GM12878 (cell line): ENCODE data around the gene MAN2B1. TPM values are rescaled to one million over a fixed set of nuclear protein-coding genes. Genes with fewer than 3 reads are reported as not detected.

Experiments
- CTCF ChIP-seq, 3 experiments: IDR thresholded peaks in 2 of 3; conservative IDR thresholded peaks in 1 of 3; 2 replicates each; pipeline ENCODE4 v1.5.1; 2011; ENCODE audit warnings: low read depth in 3 of 3, low read length in 3 of 3, mild to moderate bottlenecking in 3 of 3, control low read depth in 2 of 3, moderate library complexity in 2 of 3, inconsistent platforms in 1 of 3, mixed read lengths in 1 of 3; ENCODE audit not compliant: control insufficient read depth in 2 of 3, insufficient read depth in 1 of 3; ENCODE audit errors: extremely low read depth in 1 of 3
- EGR1 ChIP-seq, 2 experiments: IDR thresholded peaks; 1 replicate in 1 of 2; 2 replicates in 1 of 2; pipeline ENCODE4 v1.6.1; 2011 to 2012; ENCODE audit warnings: low read depth in 2 of 2, low read length in 2 of 2, borderline replicate concordance in 1 of 2, mild to moderate bottlenecking in 1 of 2, moderate library complexity in 1 of 2
- NR2F1 ChIP-seq: fragments of 450-650 bp; conservative IDR thresholded peaks from 2 replicates; pipeline ENCODE4 v1.6.1; 2017; ENCODE audit warnings: mild to moderate bottlenecking
- TCF3 ChIP-seq: IDR thresholded peaks from 2 replicates; pipeline ENCODE4 v1.6.1; 2012; ENCODE audit warnings: low read depth, mild to moderate bottlenecking, low read length, borderline replicate concordance; ENCODE audit not compliant: insufficient read depth
- ZBTB4 ChIP-seq: fragments of 450-650 bp; formaldehyde crosslinking; IDR thresholded peaks from 2 replicates; pipeline ENCODE4 v1.4.0; 2022; ENCODE audit warnings: mild to moderate bottlenecking, moderate library complexity
- polyA plus RNA-seq, 11 experiments: library from polyadenylated mRNA; depleted of rRNA in 4 of 11; unstranded in 6 of 11; stranded (reverse) in 5 of 11; fragments of >200 nt; fragmentation: Nextera tagmentation in 4 of 11; fragmentation: Illumina TruSeq in 1 of 11; extraction: Ambion mirVana in 4 of 11; extraction: Trizol in 1 of 11; gene quantifications; 1 replicate in 1 of 11; 2 replicates in 10 of 11; pipeline versions ENCODE4 v1.2.1 to v1.2.3, GENCODE V29; 2011 to 2016; ENCODE audit warnings: inconsistent platforms in 2 of 11, missing spikeins in 2 of 11, low read depth in 1 of 11
- total RNA-seq, 4 experiments: library from RNA; depleted of rRNA in 3 of 4; stranded (reverse); fragments of >200 nt in 3 of 4; fragmentation: Illumina TruSeq in 1 of 4; extraction: Trizol in 1 of 4; gene quantifications; 2 replicates each; pipeline versions ENCODE4 v1.2.1 to v1.2.3, GENCODE V29; 2013 to 2021
- TF ChIP-seq, protein P1 (sequence below): fragments of 450-650 bp; IDR thresholded peaks from 2 replicates; pipeline ENCODE4 v1.6.1; 2014; ENCODE audit warnings: mild to moderate bottlenecking

Gene MAN2B1
- total and polyA plus RNA-seq, 10 of the 15 experiments (the other 5 are each of a cell fraction or from before 2014, with no cell fraction given), result 7.6 to 224 (median 81.4) TPM

DNA sequence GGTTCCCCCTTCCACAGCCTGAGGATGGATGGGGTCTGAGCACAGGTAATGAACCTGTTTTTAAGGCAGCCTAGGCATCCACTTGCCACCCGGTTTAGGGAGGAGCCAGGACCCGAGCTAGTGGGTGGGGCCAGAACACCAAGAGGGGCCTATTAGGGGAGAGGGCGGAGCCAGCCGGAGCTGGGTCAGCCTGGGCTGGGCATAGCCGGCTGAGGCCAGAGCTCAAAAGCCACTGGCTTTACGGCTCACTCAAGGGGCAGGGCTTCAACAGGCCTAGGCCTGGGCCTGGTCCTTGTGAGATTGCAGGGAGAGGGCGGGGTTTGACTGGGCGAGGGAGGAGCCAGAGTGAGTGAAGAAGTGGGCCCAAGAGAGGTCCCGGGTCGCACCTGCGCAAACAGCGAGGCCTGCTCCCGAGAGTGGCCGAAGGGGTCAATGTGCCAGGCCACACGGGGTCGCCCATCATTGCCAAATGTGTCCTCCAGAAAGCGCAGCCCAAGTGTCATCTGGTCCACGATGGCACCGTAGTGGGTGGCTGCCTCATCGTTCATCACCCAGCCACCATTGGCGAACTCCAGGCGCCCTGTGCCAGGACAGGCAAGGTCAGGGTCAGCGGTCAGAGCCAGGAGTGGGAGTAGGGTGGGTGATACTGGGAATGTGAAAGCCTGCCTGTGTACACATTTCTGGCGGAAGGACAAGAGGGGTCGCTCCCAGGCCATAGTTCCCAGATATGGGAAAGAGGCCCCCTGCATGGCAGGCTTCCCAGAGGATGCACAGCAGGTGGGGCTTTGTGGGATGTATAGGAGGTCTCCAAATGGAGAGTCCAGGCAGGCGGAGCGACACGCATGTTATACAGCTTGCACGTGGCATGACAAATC is 1.9 kb downstream of the MAN2B1 start (continued):
- peak; percentile 42; the same call in 1 of the 2 replicates for TF ChIP-seq TCF3
- 0 out of 3 replicates have a peak, but pooled peaks of 1 of the 2 experiments have one; percentile 9 for TF ChIP-seq EGR1 (IDR thresholded peaks at IDR 0.05; ENCODE audit: borderline replicate concordance in 1 of 2, low read depth in 2 of 2, low read length in 2 of 2)
- TF ChIP-seq ZBTB4 (CRISPR knock-in tag), result no peak
- TF ChIP-seq, protein P1, sequence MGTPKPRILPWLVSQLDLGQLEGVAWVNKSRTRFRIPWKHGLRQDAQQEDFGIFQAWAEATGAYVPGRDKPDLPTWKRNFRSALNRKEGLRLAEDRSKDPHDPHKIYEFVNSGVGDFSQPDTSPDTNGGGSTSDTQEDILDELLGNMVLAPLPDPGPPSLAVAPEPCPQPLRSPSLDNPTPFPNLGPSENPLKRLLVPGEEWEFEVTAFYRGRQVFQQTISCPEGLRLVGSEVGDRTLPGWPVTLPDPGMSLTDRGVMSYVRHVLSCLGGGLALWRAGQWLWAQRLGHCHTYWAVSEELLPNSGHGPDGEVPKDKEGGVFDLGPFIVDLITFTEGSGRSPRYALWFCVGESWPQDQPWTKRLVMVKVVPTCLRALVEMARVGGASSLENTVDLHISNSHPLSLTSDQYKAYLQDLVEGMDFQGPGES, result no peak
- TF ChIP-seq NR2F1, result no peak
- TF ChIP-seq CTCF (IDR thresholded peaks at IDR 0.05 in 2 of 3, conservative IDR thresholded peaks at IDR 0.05 in 1 of 3; ENCODE audit: control insufficient read depth in 2 of 3, extremely low read depth in 1 of 3, insufficient read depth in 1 of 3, low read depth in 3 of 3, low read length in 3 of 3), result no peak
